Muscle of back (tissue), 11 donors: ENCODE data around the gene TRAPPC6A. TPM values are rescaled to one million over a fixed set of nuclear protein-coding genes. Genes with fewer than 3 reads are reported as not detected.

Experiments
- DNase-seq, 3 donors: peaks; one replicate each; pipeline versions ENCODE4 v3.0.0 to v3.0.0-alpha.2; 2013
- polyA plus RNA-seq, 10 donors: library from polyadenylated mRNA; unstranded; fragments of 120-200 nt; gene quantifications; one replicate each; pipeline ENCODE4 v1.2.1, GENCODE V29; 2013; ENCODE audit not compliant: insufficient read length in 10 of 10

Gene TRAPPC6A
- polyA plus RNA-seq, 10 donors, result 15.3 to 28.5 (median 19.5) TPM

GRCh38 chr19:45164577-45165335, 13.3 kb downstream of the TRAPPC6A start:
- DNase-seq, result peak in 1 of 3 donors; percentile 18

- DNase-seq, result no peak
Observed at GRCh38 chr19:45163751-45164460, 14.1 kb downstream of the TRAPPC6A start.

DNA sequence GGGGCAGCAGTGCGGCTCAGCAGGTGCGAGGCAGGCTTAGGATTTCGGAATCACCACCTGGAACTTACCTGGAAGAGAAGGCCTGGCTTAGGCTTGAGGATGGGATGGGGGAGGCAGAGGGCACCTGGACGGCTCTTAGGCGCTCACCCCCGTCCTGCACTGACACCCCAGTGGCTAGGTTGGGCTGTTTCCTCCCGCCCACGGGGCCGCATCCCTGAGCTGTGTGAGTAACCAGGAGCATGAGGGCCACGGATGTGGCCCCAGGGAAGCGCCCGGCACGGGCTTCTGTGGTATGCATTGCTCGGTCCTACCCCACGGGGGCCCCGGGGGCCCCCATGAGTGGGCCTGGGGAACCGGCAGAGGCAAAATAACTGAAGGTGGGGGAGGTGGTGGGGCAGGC, 14.9 kb downstream of the TRAPPC6A start:
- no peak for DNase-seq

DNA sequence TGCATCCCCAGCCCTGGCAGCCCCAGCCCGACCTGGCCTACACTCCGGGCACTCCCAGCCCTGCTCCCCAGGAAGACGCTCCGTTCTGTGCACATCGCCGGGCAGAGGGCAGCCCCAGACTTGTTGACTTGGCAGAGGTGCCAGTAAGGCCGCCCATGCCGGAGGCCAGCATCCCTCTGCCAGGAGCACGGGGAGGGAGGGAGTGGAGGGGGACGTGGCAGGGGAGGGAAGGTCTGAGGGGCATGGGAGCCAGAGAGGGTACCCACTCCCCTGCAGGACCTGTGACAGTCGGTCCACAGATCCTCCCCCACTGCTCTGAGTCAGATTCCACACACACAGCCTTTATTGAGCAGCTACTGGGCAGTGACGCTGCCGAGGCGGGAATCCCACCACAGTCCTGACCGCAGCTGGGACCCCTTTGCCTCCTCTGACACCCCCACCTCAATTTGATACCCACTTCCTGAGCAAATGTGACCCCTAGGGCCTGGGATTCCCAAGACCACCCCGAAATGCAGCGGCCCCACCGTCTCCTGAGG, 15.4 kb downstream of the TRAPPC6A start:
- no peak for DNase-seq

DNA sequence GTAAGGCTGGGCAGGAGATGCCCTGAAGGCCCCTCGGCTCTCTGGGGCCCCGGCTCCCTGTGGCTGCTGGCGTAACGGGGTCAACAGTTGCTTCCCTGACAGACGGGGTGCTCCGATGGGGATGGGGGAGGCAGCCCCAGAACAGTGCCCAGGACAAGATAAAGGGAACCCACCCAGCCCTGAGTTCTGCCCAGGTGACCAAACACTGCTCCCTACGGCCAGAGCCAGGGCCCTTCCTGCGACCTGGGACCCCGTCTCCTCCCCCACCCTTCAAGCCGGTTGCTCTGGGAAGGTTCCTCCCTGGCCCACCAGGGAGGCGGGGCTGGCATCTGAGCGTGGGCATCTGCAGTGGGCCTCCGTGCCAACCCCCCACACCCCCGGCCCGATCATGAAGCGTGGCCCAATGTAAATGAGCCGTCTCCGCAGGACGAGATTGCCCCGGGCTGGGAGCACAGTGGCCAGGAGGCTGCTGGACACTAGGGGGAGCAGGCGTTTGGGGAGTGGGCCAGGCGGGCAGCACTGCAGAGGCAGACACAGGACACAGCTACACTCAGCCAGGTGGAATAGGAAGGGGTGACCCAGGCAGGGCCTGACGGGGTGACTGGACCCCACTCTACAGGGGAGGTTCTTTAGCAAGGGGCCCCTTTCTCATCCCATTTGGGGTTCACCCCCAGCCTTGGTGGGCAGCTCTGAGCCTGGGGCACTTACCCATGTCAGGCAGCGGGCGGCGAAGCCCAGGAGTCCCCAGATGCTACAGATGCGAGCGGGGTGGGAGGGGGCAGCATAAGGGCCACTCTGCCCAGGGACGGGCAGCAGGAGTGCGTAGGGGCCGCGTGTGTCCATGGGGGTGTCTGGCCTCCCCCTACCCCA, 16.1 kb downstream of the TRAPPC6A start:
- DNase-seq, result peak in 2 of 3 donors; percentile 19 to 46

- DNase-seq, result no peak
Observed at GRCh38 chr19:45160870-45161737, 16.9 kb downstream of the TRAPPC6A start, which contains the start of gene NKPD1. TSS of gene NKPD1 (minus strand) at chr19:45160982. CDS start at chr19:45160150, 832 bp downstream.

DNA sequence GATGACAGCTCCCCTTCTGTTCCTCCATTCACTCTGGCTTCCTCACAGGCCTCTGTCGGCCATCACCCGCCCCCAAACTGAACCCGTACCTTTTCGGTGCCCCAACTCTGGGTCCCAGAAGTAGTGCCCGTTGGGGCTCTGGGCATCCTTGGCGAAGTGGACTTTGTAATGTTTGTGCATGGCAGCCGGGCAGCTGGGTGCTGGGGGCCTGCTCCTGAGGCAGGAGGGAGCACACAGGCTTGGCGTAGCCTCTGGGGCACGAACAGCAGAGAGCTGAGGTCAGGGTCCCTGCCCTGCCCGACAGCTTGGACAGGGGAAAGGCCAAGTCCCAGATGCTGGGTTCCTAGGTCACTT, 18.1 kb downstream of the TRAPPC6A start:
- DNase-seq, result no peak

DNA sequence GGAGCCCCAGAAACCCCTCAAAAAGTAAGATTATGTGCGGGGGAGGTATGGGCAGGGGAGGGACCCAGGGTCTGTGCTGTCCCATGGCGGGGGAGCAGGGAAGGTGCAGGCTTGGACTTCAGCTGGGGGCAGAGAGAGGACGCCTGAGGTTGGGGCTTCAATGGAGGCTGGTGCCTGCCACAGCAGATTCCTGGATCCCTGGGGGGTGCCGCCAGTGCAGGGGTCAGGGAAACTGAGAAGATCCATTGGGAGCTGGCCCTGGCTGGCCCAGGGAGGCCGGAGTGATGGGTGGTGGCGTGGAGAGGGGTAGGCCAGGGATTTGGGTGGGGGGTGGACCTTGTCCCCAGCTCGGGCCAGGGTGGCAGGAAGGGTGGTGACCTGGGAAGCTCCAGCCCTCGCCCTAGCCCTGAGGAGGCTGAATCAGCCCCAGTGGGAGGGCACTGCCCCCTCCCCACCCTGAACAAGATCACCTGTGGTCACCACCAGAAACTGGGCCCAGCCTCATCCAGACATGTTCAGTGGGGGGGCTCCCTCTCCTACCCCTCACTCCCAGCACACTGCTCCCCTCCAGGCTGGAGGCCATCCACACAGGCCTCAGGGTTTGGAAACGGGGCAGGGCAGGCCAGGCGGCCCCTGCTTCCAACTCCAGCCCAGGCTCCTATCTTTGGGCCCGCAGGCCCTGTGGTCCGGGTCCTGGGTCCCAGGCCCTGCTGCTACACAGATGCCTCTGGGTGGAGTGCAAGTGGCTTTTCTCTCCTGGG, 18.6 kb downstream of the TRAPPC6A start:
- DNase-seq, result no peak

- no peak for DNase-seq
Observed at GRCh38 chr19:45158503-45159209, 19.4 kb downstream of the TRAPPC6A start.

- DNase-seq, result no peak
Observed at GRCh38 chr19:45156751-45157150, 21.3 kb downstream of the TRAPPC6A start.

GRCh38 chr19:45156011-45156630, 21.9 kb downstream of the TRAPPC6A start:
- no peak for DNase-seq

- DNase-seq, result no peak
Observed at GRCh38 chr19:45154064-45154827, 23.8 kb downstream of the TRAPPC6A start.

DNA sequence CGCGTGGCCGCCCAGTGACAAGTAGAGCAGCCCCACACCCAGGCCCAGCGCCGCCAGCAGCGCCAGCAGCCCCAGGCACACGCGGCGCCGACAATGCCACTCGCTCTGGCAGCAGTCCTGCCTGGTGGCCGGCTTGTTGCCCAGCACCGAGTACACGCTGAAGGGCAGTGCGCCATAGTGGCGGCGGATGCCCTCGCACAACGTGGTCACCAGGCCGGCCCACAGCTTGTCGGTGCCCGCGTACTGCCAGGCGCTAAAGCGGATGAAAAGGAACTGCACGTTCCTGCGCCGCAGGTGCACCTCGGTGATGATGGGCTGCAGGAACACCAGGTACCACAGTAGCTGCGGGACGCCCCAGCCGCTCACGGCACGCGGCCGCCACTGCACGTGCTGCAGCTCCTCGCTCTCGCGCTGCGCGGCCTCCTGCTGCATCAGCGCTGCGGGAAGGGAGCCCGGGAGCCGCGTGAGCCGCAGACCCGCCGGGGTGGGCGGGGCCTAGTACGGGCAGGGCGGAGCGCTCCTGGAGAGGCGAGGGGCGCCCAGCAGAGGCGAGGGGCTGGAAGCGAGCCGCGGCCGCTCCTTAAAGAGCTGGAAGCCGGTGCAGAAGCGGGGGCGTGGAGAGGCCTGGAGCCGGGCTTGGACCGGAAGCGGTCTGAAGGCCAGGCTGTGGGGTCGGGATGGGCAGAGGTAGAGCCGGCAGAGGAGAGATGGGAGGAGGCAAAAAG, 24.5 kb downstream of the TRAPPC6A start:
- DNase-seq, result peak; percentile 30 to 82 (median 60)

DNA sequence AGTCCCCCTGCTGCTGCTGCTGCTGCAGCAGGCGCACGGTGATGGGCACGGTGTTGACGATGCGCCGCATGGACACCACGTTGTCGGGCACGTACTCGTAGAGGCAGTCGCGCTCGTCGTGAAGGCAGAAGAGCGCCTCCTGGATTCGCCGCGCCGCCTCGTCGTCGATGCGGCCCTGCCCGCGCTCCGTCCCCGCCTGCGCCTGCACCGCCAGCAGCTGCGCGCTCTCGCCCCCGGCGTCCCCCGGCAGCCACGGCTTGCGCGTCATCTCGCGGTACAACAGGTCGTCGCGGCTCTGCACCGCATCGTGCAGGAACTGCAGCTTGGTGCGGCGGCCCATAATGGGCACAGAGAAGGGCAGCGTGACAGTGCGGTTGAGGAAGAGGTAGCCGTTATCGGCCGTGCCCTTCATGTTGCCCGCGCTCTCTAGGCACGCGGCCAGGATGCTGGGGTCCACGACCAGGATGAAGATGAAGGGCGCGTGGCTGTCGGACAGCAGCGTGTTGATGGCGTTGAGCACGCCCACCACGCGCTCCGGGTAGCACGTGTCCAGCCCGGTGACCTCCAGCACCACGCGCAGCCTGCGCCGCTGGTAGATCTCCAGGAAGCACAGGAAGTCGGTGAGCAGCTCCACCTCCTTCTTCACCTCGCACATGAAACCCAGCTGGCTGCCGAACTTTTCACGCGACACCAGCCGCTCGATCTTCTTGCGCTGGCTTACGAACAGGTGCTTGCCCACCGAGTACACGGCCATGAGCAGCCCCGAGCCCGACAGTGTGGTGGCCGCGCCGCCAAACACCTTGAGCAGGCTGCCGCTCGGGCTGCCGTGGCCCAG, 25.3 kb downstream of the TRAPPC6A start:
- peak in 2 of 3 donors; percentile 52 to 80 for DNase-seq

GRCh38 chr19:45151821-45152503, 26.1 kb downstream of the TRAPPC6A start:
- DNase-seq, result no peak

- no peak for DNase-seq
Observed at GRCh38 chr19:45151320-45151719, 26.7 kb downstream of the TRAPPC6A start.
